H9 (cell line): Measurements from ENCODE around the gene SEC14L5. TPM values are rescaled to one million over a fixed set of nuclear protein-coding genes. Genes with fewer than 3 reads are reported as not detected.

Experiments
- DNase-seq: peaks from one replicate; pipeline ENCODE4 v3.0.0-alpha.2; 2017
- H2AFZ ChIP-seq: one replicate; pipeline ENCODE4 v1.6.1; 2013; ENCODE audit warnings: mild to moderate bottlenecking, low read length, control low read depth, moderate library complexity
- H2AK5ac ChIP-seq: 2 replicates; pipeline ENCODE4 v1.6.1; 2013; ENCODE audit warnings: low read length, control low read depth, mixed read lengths; ENCODE audit not compliant: insufficient read length
- H2BK120ac ChIP-seq: one replicate; pipeline ENCODE4 v1.6.1; 2013; ENCODE audit warnings: low read depth, mild to moderate bottlenecking, low read length, control low read depth, inconsistent platforms; ENCODE audit not compliant: poor library complexity, severe bottlenecking
- H2BK12ac ChIP-seq: 2 replicates; pipeline ENCODE4 v1.6.1; 2013; ENCODE audit warnings: low read length, control low read depth, mixed read lengths, low read depth; ENCODE audit not compliant: insufficient read length
- H2BK15ac ChIP-seq: 2 replicates; pipeline ENCODE4 v1.6.1; 2013; ENCODE audit warnings: low read depth, low read length, control low read depth
- H2BK20ac ChIP-seq: one replicate; pipeline ENCODE4 v1.6.1; 2013; ENCODE audit warnings: low read depth, mild to moderate bottlenecking, low read length, control low read depth, inconsistent platforms; ENCODE audit not compliant: poor library complexity, severe bottlenecking
- H2BK5ac ChIP-seq: 2 replicates; pipeline ENCODE4 v1.6.1; 2013; ENCODE audit warnings: low read length, control low read depth, mixed read lengths; ENCODE audit not compliant: insufficient read length
- H3K14ac ChIP-seq: 2 replicates; pipeline ENCODE4 v1.6.1; 2013; ENCODE audit warnings: low read length, control low read depth; ENCODE audit not compliant: insufficient read depth
- H3K18ac ChIP-seq: 2 replicates; pipeline ENCODE4 v1.6.1; 2013; ENCODE audit warnings: low read depth, mild to moderate bottlenecking, mixed read lengths, low read length, control low read depth; ENCODE audit not compliant: insufficient read length
- H3K23ac ChIP-seq: 2 replicates; pipeline ENCODE4 v1.6.1; 2013; ENCODE audit warnings: low read length, control low read depth, mixed read lengths, low read depth; ENCODE audit not compliant: insufficient read length
- H3K23me2 ChIP-seq: 2 replicates; pipeline ENCODE4 v1.6.1; 2013; ENCODE audit warnings: low read depth, mild to moderate bottlenecking, mixed read lengths, low read length, control low read depth; ENCODE audit not compliant: insufficient read length, poor library complexity, severe bottlenecking
- H3K27ac ChIP-seq: 2 replicates; pipeline ENCODE4 v1.5.1; 2013; ENCODE audit warnings: low read length, control low read depth, mixed read lengths, low read depth; ENCODE audit not compliant: insufficient read length
- H3K27me3 ChIP-seq: 2 replicates; pipeline ENCODE4 v1.6.1; 2013; ENCODE audit warnings: low read length, control low read depth, inconsistent platforms; ENCODE audit not compliant: insufficient read depth
- H3K4ac ChIP-seq: 2 replicates; pipeline ENCODE4 v1.6.1; 2013; ENCODE audit warnings: low read depth, mild to moderate bottlenecking, control low read depth, inconsistent platforms, low read length, moderate library complexity
- H3K4me1 ChIP-seq: 2 replicates; pipeline ENCODE4 v1.6.1; 2013; ENCODE audit warnings: low read length, control low read depth, inconsistent platforms; ENCODE audit not compliant: insufficient read depth
- H3K4me2 ChIP-seq: 2 replicates; pipeline ENCODE4 v1.6.1; 2013; ENCODE audit warnings: low read length, control low read depth, mixed read lengths; ENCODE audit not compliant: insufficient read length, insufficient read depth
- H3K56ac ChIP-seq: 2 replicates; pipeline ENCODE4 v1.6.1; 2013; ENCODE audit warnings: low read depth, mild to moderate bottlenecking, mixed read lengths, low read length, control low read depth; ENCODE audit not compliant: insufficient read length
- H3K79me1 ChIP-seq: 2 replicates; pipeline ENCODE4 v1.6.1; 2013; ENCODE audit warnings: low read depth, mild to moderate bottlenecking, moderate library complexity, low read length, control low read depth, inconsistent platforms; ENCODE audit not compliant: insufficient read depth, poor library complexity, severe bottlenecking
- H3K79me2 ChIP-seq: 2 replicates; pipeline ENCODE4 v1.6.1; 2013; ENCODE audit warnings: low read length, control low read depth, inconsistent platforms; ENCODE audit not compliant: insufficient read depth
- H3K9ac ChIP-seq: 2 replicates; pipeline ENCODE4 v1.6.1; 2013; ENCODE audit warnings: low read length, control low read depth, mixed read lengths; ENCODE audit not compliant: insufficient read length; ENCODE audit errors: extremely low read depth
- H3K9me3 ChIP-seq: one replicate; pipeline ENCODE4 v1.6.1; 2013; ENCODE audit warnings: low read depth, low read length, inconsistent platforms; ENCODE audit not compliant: control insufficient read depth
- H3T11ph ChIP-seq: one replicate; pipeline ENCODE4 v1.6.1; 2013; ENCODE audit warnings: mild to moderate bottlenecking, low read length, control low read depth, inconsistent platforms
- H4K20me1 ChIP-seq: one replicate; pipeline ENCODE4 v1.6.1; 2013; ENCODE audit not compliant: control insufficient read depth, insufficient read length, insufficient read depth
- H4K5ac ChIP-seq: 2 replicates; pipeline ENCODE4 v1.6.1; 2013; ENCODE audit warnings: low read depth, mild to moderate bottlenecking, mixed read lengths, low read length, control low read depth; ENCODE audit not compliant: insufficient read length
- H4K8ac ChIP-seq: replicated peaks from 2 replicates; pipeline ENCODE4 v1.6.1; 2013; ENCODE audit warnings: low read length, control low read depth, mixed read lengths, low read depth; ENCODE audit not compliant: insufficient read length
- H4K91ac ChIP-seq: 2 replicates; pipeline ENCODE4 v1.6.1; 2013; ENCODE audit warnings: low read depth, mild to moderate bottlenecking, moderate library complexity, mixed read lengths, low read length, control low read depth; ENCODE audit not compliant: insufficient read length
- H3K27ac Mint-ChIP-seq, 3 experiments: 2 replicates in 2 of 3; 3 replicates in 1 of 3; pipeline ENCODE4 v1.8.0; 2020 to 2021; ENCODE audit warnings: mixed read lengths in 3 of 3, mild to moderate bottlenecking in 1 of 3, moderate library complexity in 1 of 3
- H3K27me3 Mint-ChIP-seq: 2 replicates; pipeline ENCODE4 v1.8.0; 2021; ENCODE audit warnings: low read depth, mild to moderate bottlenecking, moderate library complexity, mixed read lengths
- H3K36me3 Mint-ChIP-seq, 3 experiments: 2 replicates in 2 of 3; 3 replicates in 1 of 3; pipeline ENCODE4 v1.8.0; 2020 to 2021; ENCODE audit warnings: low read depth in 3 of 3, mixed read lengths in 3 of 3; ENCODE audit not compliant: insufficient read depth in 1 of 3
- H3K4me1 Mint-ChIP-seq, 2 experiments: 2 replicates each; pipeline ENCODE4 v1.8.0; 2020; ENCODE audit warnings: mixed read lengths in 2 of 2
- H3K4me3 Mint-ChIP-seq, 2 experiments: 2 replicates in 1 of 2; 3 replicates in 1 of 2; pipeline ENCODE4 v1.8.0; 2020 to 2021; ENCODE audit warnings: mild to moderate bottlenecking in 2 of 2, mixed read lengths in 2 of 2, moderate library complexity in 1 of 2
- H3K9me3 Mint-ChIP-seq, 2 experiments: 2 replicates in 1 of 2; 3 replicates in 1 of 2; pipeline ENCODE4 v1.8.0; 2020; ENCODE audit warnings: mild to moderate bottlenecking in 2 of 2, mixed read lengths in 2 of 2, moderate library complexity in 1 of 2
- WGBS: extraction: QIAGEN DNeasy Blood & Tissue Kit; methylation state at CpG from one replicate; pipeline ENCODE4 v1.1.7; 2013; ENCODE audit warnings: missing lambda C conversion rate, low lambda C conversion rate, mixed read lengths; ENCODE audit not compliant: insufficient read length; ENCODE audit errors: extremely low coverage; 5-methylcytosine and 5-hydroxymethylcytosine counted together
- total RNA-seq: library from RNA; stranded (reverse); gene quantifications from 2 replicates; pipeline ENCODE4 v1.2.1, GENCODE V29; 2021
- TF ChIP-seq, protein P1 (sequence below): fragments of 200-600 bp; sonication (generic); conservative IDR thresholded peaks from 3 replicates; pipeline ENCODE4 v1.8.0; 2021; ENCODE audit warnings: antibody characterized with exemption, mild to moderate bottlenecking

The SEC14L5 gene
- total RNA-seq, 1 experiment from 2014 or later, result 4.1 TPM

DNA sequence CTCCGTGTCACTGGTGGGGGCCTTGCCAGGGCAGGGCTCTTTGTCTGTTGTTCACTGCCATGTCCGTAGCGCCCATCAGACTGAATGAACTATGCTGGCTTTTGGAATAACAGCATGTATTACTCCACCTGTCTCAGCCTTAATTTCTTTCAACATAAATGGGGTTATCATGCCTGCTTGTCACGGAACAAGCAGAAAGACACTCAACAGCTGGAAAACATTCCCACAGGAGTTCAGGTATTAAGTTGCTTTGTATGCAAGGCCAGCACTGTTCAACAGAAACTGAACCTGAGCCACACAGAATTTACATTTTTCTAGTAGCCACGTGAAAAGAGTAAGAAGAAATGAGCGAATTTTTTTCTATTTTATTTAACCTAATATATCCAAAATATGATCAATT, 34.3 kb upstream of the SEC14L5 start:
- DNase-seq, result no peak
- Mint-ChIP-seq H3K9me3 (peaks cover 8 to 9% of the 10 kb centered on the region in 2 experiments), H3K27me3 (no peaks in the 10 kb centered on the region; the same call in 1 of the 2 replicates), H3K27ac (no peak overlapping the region), H3K36me3 (peaks cover 6 to 17% (median 10%) of the 10 kb centered on the region in 3 experiments), H3K4me3 (no peak overlapping the region), H3K4me1 (peaks cover 30 to 35% of the 10 kb centered on the region in 2 experiments)
- H4K8ac ChIP-seq, result no peak overlapping the region
- H2AFZ ChIP-seq, result no peak overlapping the region
- H3K4me2 ChIP-seq, result no peak overlapping the region
- H3K27me3 ChIP-seq, result no peaks in the 10 kb centered on the region
- no peak overlapping the region for H2BK20ac ChIP-seq
- no peak overlapping the region for H4K91ac ChIP-seq
- no peaks in the 10 kb centered on the region for H3K79me2 ChIP-seq
- TF ChIP-seq, protein P1, sequence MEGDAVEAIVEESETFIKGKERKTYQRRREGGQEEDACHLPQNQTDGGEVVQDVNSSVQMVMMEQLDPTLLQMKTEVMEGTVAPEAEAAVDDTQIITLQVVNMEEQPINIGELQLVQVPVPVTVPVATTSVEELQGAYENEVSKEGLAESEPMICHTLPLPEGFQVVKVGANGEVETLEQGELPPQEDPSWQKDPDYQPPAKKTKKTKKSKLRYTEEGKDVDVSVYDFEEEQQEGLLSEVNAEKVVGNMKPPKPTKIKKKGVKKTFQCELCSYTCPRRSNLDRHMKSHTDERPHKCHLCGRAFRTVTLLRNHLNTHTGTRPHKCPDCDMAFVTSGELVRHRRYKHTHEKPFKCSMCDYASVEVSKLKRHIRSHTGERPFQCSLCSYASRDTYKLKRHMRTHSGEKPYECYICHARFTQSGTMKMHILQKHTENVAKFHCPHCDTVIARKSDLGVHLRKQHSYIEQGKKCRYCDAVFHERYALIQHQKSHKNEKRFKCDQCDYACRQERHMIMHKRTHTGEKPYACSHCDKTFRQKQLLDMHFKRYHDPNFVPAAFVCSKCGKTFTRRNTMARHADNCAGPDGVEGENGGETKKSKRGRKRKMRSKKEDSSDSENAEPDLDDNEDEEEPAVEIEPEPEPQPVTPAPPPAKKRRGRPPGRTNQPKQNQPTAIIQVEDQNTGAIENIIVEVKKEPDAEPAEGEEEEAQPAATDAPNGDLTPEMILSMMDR, result no peak
- no peak overlapping the region for H4K5ac ChIP-seq
- WGBS, result no CpG with 5 or more reads among the region's 6 CpGs
- H2AK5ac ChIP-seq, result no peak overlapping the region
- H3K14ac ChIP-seq, result no peak overlapping the region
- no peak overlapping the region for H3K27ac ChIP-seq
- H3K23me2 ChIP-seq, result no peaks in the 10 kb centered on the region
- H3K9me3 ChIP-seq, result no peaks in the 10 kb centered on the region
- H3K9ac ChIP-seq, result no peak overlapping the region
- no peak overlapping the region for H2BK120ac ChIP-seq
- H3T11ph ChIP-seq, result no peak overlapping the region
- H2BK15ac ChIP-seq, result no peak overlapping the region
- H3K4me1 ChIP-seq, result peaks cover 6% of the 10 kb centered on the region
- no peak overlapping the region for H2BK5ac ChIP-seq
- H2BK12ac ChIP-seq, result no peak overlapping the region
- H3K23ac ChIP-seq, result no peak overlapping the region
- no peak overlapping the region for H3K56ac ChIP-seq
- H4K20me1 ChIP-seq, result no peaks in the 10 kb centered on the region
- H3K79me1 ChIP-seq, result no peaks in the 10 kb centered on the region
- H3K18ac ChIP-seq, result no peak overlapping the region
- H3K4ac ChIP-seq, result no peak overlapping the region
